H9 (cell line): ENCODE measurements around the gene TIGD1. TPM values are rescaled to one million over a fixed set of nuclear protein-coding genes. Genes with fewer than 3 reads are reported as not detected.

ENCODE experiments used
- DNase-seq: peaks from one replicate; pipeline ENCODE4 v3.0.0-alpha.2; 2017
- H2AFZ ChIP-seq: one replicate; pipeline ENCODE4 v1.6.1; 2013; ENCODE audit warnings: mild to moderate bottlenecking, low read length, control low read depth, moderate library complexity
- H2AK5ac ChIP-seq: 2 replicates; pipeline ENCODE4 v1.6.1; 2013; ENCODE audit warnings: low read length, control low read depth, mixed read lengths; ENCODE audit not compliant: insufficient read length
- H2BK120ac ChIP-seq: one replicate; pipeline ENCODE4 v1.6.1; 2013; ENCODE audit warnings: low read depth, mild to moderate bottlenecking, low read length, control low read depth, inconsistent platforms; ENCODE audit not compliant: poor library complexity, severe bottlenecking
- H2BK12ac ChIP-seq: 2 replicates; pipeline ENCODE4 v1.6.1; 2013; ENCODE audit warnings: low read length, control low read depth, mixed read lengths, low read depth; ENCODE audit not compliant: insufficient read length
- H2BK15ac ChIP-seq: 2 replicates; pipeline ENCODE4 v1.6.1; 2013; ENCODE audit warnings: low read depth, low read length, control low read depth
- H2BK20ac ChIP-seq: one replicate; pipeline ENCODE4 v1.6.1; 2013; ENCODE audit warnings: low read depth, mild to moderate bottlenecking, low read length, control low read depth, inconsistent platforms; ENCODE audit not compliant: poor library complexity, severe bottlenecking
- H2BK5ac ChIP-seq: 2 replicates; pipeline ENCODE4 v1.6.1; 2013; ENCODE audit warnings: low read length, control low read depth, mixed read lengths; ENCODE audit not compliant: insufficient read length
- H3K14ac ChIP-seq: 2 replicates; pipeline ENCODE4 v1.6.1; 2013; ENCODE audit warnings: low read length, control low read depth; ENCODE audit not compliant: insufficient read depth
- H3K18ac ChIP-seq: 2 replicates; pipeline ENCODE4 v1.6.1; 2013; ENCODE audit warnings: low read depth, mild to moderate bottlenecking, mixed read lengths, low read length, control low read depth; ENCODE audit not compliant: insufficient read length
- H3K23ac ChIP-seq: 2 replicates; pipeline ENCODE4 v1.6.1; 2013; ENCODE audit warnings: low read length, control low read depth, mixed read lengths, low read depth; ENCODE audit not compliant: insufficient read length
- H3K23me2 ChIP-seq: 2 replicates; pipeline ENCODE4 v1.6.1; 2013; ENCODE audit warnings: low read depth, mild to moderate bottlenecking, mixed read lengths, low read length, control low read depth; ENCODE audit not compliant: insufficient read length, poor library complexity, severe bottlenecking
- H3K27ac ChIP-seq: 2 replicates; pipeline ENCODE4 v1.5.1; 2013; ENCODE audit warnings: low read length, control low read depth, mixed read lengths, low read depth; ENCODE audit not compliant: insufficient read length
- H3K27me3 ChIP-seq: 2 replicates; pipeline ENCODE4 v1.6.1; 2013; ENCODE audit warnings: low read length, control low read depth, inconsistent platforms; ENCODE audit not compliant: insufficient read depth
- H3K4ac ChIP-seq: 2 replicates; pipeline ENCODE4 v1.6.1; 2013; ENCODE audit warnings: low read depth, mild to moderate bottlenecking, control low read depth, inconsistent platforms, low read length, moderate library complexity
- H3K4me1 ChIP-seq: 2 replicates; pipeline ENCODE4 v1.6.1; 2013; ENCODE audit warnings: low read length, control low read depth, inconsistent platforms; ENCODE audit not compliant: insufficient read depth
- H3K4me2 ChIP-seq: 2 replicates; pipeline ENCODE4 v1.6.1; 2013; ENCODE audit warnings: low read length, control low read depth, mixed read lengths; ENCODE audit not compliant: insufficient read length, insufficient read depth
- H3K56ac ChIP-seq: 2 replicates; pipeline ENCODE4 v1.6.1; 2013; ENCODE audit warnings: low read depth, mild to moderate bottlenecking, mixed read lengths, low read length, control low read depth; ENCODE audit not compliant: insufficient read length
- H3K79me1 ChIP-seq: 2 replicates; pipeline ENCODE4 v1.6.1; 2013; ENCODE audit warnings: low read depth, mild to moderate bottlenecking, moderate library complexity, low read length, control low read depth, inconsistent platforms; ENCODE audit not compliant: insufficient read depth, poor library complexity, severe bottlenecking
- H3K79me2 ChIP-seq: 2 replicates; pipeline ENCODE4 v1.6.1; 2013; ENCODE audit warnings: low read length, control low read depth, inconsistent platforms; ENCODE audit not compliant: insufficient read depth
- H3K9ac ChIP-seq: 2 replicates; pipeline ENCODE4 v1.6.1; 2013; ENCODE audit warnings: low read length, control low read depth, mixed read lengths; ENCODE audit not compliant: insufficient read length; ENCODE audit errors: extremely low read depth
- H3K9me3 ChIP-seq: one replicate; pipeline ENCODE4 v1.6.1; 2013; ENCODE audit warnings: low read depth, low read length, inconsistent platforms; ENCODE audit not compliant: control insufficient read depth
- H3T11ph ChIP-seq: one replicate; pipeline ENCODE4 v1.6.1; 2013; ENCODE audit warnings: mild to moderate bottlenecking, low read length, control low read depth, inconsistent platforms
- H4K20me1 ChIP-seq: one replicate; pipeline ENCODE4 v1.6.1; 2013; ENCODE audit not compliant: control insufficient read depth, insufficient read length, insufficient read depth
- H4K5ac ChIP-seq: 2 replicates; pipeline ENCODE4 v1.6.1; 2013; ENCODE audit warnings: low read depth, mild to moderate bottlenecking, mixed read lengths, low read length, control low read depth; ENCODE audit not compliant: insufficient read length
- H4K8ac ChIP-seq: replicated peaks from 2 replicates; pipeline ENCODE4 v1.6.1; 2013; ENCODE audit warnings: low read length, control low read depth, mixed read lengths, low read depth; ENCODE audit not compliant: insufficient read length
- H4K91ac ChIP-seq: 2 replicates; pipeline ENCODE4 v1.6.1; 2013; ENCODE audit warnings: low read depth, mild to moderate bottlenecking, moderate library complexity, mixed read lengths, low read length, control low read depth; ENCODE audit not compliant: insufficient read length
- H3K27ac Mint-ChIP-seq, 3 experiments: 2 replicates in 2 of 3; 3 replicates in 1 of 3; pipeline ENCODE4 v1.8.0; 2020 to 2021; ENCODE audit warnings: mixed read lengths in 3 of 3, mild to moderate bottlenecking in 1 of 3, moderate library complexity in 1 of 3
- H3K27me3 Mint-ChIP-seq: 2 replicates; pipeline ENCODE4 v1.8.0; 2021; ENCODE audit warnings: low read depth, mild to moderate bottlenecking, moderate library complexity, mixed read lengths
- H3K36me3 Mint-ChIP-seq, 3 experiments: 2 replicates in 2 of 3; 3 replicates in 1 of 3; pipeline ENCODE4 v1.8.0; 2020 to 2021; ENCODE audit warnings: low read depth in 3 of 3, mixed read lengths in 3 of 3; ENCODE audit not compliant: insufficient read depth in 1 of 3
- H3K4me1 Mint-ChIP-seq, 2 experiments: 2 replicates each; pipeline ENCODE4 v1.8.0; 2020; ENCODE audit warnings: mixed read lengths in 2 of 2
- H3K4me3 Mint-ChIP-seq, 2 experiments: 2 replicates in 1 of 2; 3 replicates in 1 of 2; pipeline ENCODE4 v1.8.0; 2020 to 2021; ENCODE audit warnings: mild to moderate bottlenecking in 2 of 2, mixed read lengths in 2 of 2, moderate library complexity in 1 of 2
- H3K9me3 Mint-ChIP-seq, 2 experiments: 2 replicates in 1 of 2; 3 replicates in 1 of 2; pipeline ENCODE4 v1.8.0; 2020; ENCODE audit warnings: mild to moderate bottlenecking in 2 of 2, mixed read lengths in 2 of 2, moderate library complexity in 1 of 2
- WGBS: extraction: QIAGEN DNeasy Blood & Tissue Kit; methylation state at CpG from one replicate; pipeline ENCODE4 v1.1.7; 2013; ENCODE audit warnings: missing lambda C conversion rate, low lambda C conversion rate, mixed read lengths; ENCODE audit not compliant: insufficient read length; ENCODE audit errors: extremely low coverage; 5-methylcytosine and 5-hydroxymethylcytosine counted together
- total RNA-seq: library from RNA; stranded (reverse); gene quantifications from 2 replicates; pipeline ENCODE4 v1.2.1, GENCODE V29; 2021
- TF ChIP-seq, protein P1 (sequence below): fragments of 200-600 bp; sonication (generic); conservative IDR thresholded peaks from 3 replicates; pipeline ENCODE4 v1.8.0; 2021; ENCODE audit warnings: antibody characterized with exemption, mild to moderate bottlenecking

TIGD1 gene
- total RNA-seq, 1 experiment from 2014 or later: 6.3 TPM

DNA sequence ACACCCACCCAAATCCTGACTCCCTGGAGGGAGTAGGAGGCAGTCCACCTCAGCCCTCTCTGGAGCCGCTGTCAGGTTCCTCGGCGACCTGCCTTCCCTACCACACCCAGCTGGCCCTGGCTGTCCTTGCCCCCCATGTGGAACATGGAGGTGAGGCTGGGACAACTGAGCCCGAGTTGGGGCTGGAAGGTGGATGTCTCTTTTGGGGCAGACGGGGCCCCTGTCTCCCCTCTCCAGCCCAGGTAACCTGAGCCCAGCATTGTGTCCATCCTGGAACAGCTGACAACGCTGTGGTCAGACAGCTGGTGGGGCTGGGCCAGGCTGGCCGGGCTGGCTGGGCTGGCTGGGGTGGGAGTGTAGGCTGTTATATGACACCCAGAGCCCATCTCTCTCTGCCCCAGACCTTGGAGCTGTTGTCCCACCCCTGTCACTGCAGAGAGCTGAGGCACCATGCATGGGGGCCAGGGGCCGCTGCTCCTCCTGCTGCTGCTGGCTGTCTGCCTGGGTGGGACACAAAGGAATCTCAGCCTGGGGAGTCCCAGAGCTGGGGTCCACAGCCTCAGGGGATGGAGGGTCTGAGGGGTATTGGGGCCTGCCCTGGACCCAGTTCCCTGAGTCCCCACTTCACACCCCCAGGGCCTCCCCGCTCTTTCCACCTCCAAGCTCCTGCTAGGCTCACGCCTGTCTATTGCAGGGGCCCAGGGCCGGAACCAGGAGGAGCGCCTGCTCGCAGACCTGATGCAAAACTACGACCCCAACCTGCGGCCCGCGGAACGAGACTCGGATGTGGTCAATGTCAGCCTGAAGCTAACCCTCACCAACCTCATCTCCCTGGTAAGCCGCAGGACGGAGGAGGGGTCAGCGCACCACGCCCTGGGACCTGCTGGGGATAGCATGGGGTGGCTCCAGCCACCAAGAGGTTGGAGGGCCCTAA is 10.8 kb downstream of the TIGD1 start, which contains the start of gene CHRNG:
CHRNG (plus strand) TSS at position 395 of the 934 bp plus-strand sequence; CDS start at position 451, 56 bp downstream.
- H2AK5ac ChIP-seq: no peak within 1 kb of the TSS
- H3K23ac ChIP-seq: no peak within 1 kb of the TSS

More for the DNA sequence above, 10.8 kb downstream of the TIGD1 start, which contains the start of gene CHRNG:
- H4K91ac ChIP-seq: no peak within 1 kb of the TSS
- Mint-ChIP-seq H3K4me3 (no peak within 1 kb of the TSS), H3K36me3 (peaks cover 0 to 5% (median 2%) of the 10 kb centered on the region in 3 experiments; a peak in 2 of 7 replicates), H3K4me1 (peaks cover 18 to 24% of the 10 kb centered on the region in 2 experiments), H3K27me3 (peaks cover 10% of the 10 kb centered on the region), H3K27ac (peak within 1 kb of the TSS in 2 of 3 experiments; percentile 73 to 91; a peak in 5 of 7 replicates), H3K9me3 (peaks cover 4 to 8% of the 10 kb centered on the region in 2 experiments; a peak in 4 of 5 replicates)
- H4K8ac ChIP-seq: no peak within 1 kb of the TSS
- no peak within 1 kb of the TSS for H2BK5ac ChIP-seq
- no peak within 1 kb of the TSS for H3T11ph ChIP-seq
- H3K9ac ChIP-seq: no peak within 1 kb of the TSS
- no peaks in the 10 kb centered on the region for H3K79me1 ChIP-seq
- H4K5ac ChIP-seq: no peak within 1 kb of the TSS
- H2BK12ac ChIP-seq: no peak within 1 kb of the TSS
- H3K56ac ChIP-seq: no peak within 1 kb of the TSS
- no peak within 1 kb of the TSS for H3K27ac ChIP-seq
- no peaks in the 10 kb centered on the region; the same call in 1 of the 2 replicates for H3K27me3 ChIP-seq
- no peak within 1 kb of the TSS for H2BK20ac ChIP-seq
- H2AFZ ChIP-seq: no peak within 1 kb of the TSS
- peak within 1 kb of the TSS; percentile 13; the same call in 1 of the 2 replicates for H3K14ac ChIP-seq
- no peak within 1 kb of the TSS for H2BK120ac ChIP-seq
- H2BK15ac ChIP-seq: no peak within 1 kb of the TSS
- TF ChIP-seq, protein P1, sequence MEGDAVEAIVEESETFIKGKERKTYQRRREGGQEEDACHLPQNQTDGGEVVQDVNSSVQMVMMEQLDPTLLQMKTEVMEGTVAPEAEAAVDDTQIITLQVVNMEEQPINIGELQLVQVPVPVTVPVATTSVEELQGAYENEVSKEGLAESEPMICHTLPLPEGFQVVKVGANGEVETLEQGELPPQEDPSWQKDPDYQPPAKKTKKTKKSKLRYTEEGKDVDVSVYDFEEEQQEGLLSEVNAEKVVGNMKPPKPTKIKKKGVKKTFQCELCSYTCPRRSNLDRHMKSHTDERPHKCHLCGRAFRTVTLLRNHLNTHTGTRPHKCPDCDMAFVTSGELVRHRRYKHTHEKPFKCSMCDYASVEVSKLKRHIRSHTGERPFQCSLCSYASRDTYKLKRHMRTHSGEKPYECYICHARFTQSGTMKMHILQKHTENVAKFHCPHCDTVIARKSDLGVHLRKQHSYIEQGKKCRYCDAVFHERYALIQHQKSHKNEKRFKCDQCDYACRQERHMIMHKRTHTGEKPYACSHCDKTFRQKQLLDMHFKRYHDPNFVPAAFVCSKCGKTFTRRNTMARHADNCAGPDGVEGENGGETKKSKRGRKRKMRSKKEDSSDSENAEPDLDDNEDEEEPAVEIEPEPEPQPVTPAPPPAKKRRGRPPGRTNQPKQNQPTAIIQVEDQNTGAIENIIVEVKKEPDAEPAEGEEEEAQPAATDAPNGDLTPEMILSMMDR: no peak
- H3K18ac ChIP-seq: peak within 1 kb of the TSS; percentile 7
- H3K23me2 ChIP-seq: no peaks in the 10 kb centered on the region
- WGBS: no CpG with 5 or more reads among the region's 23 CpGs
- H3K4me1 ChIP-seq: peaks cover 4% of the 10 kb centered on the region; the same call in 1 of the 2 replicates
- no peak within 1 kb of the TSS for H3K4ac ChIP-seq
- no peaks in the 10 kb centered on the region for H3K9me3 ChIP-seq
- H3K79me2 ChIP-seq: no peaks in the 10 kb centered on the region
- H4K20me1 ChIP-seq: no peaks in the 10 kb centered on the region
- peak; percentile 66 for DNase-seq
- H3K4me2 ChIP-seq: no peak within 1 kb of the TSS
